BE2C (cell line): ENCODE results near the gene STAC.

Experiments used
- DNase-seq: peaks from one replicate; pipeline ENCODE4 v3.0.0-alpha.2; 2020
- H3K27me3 ChIP-seq: fragments of 250-450 bp; sonication (Bioruptor Pico); 2 replicates; pipeline ENCODE4 v1.5.1; 2020; ENCODE audit warnings: mild to moderate bottlenecking
- H3K36me3 ChIP-seq: fragments of 250-450 bp; sonication (Bioruptor Pico); 2 replicates; pipeline ENCODE4 v1.5.1; 2020; ENCODE audit warnings: mild to moderate bottlenecking
- H3K4me1 ChIP-seq: fragments of 250-450 bp; sonication (Bioruptor Pico); 2 replicates; pipeline ENCODE4 v1.5.1; 2020
- H3K4me3 ChIP-seq: 2 replicates; pipeline ENCODE4 v1.5.1; 2011; ENCODE audit warnings: low read depth, low read length
- H3K9me3 ChIP-seq: fragments of 250-450 bp; sonication (Bioruptor Pico); 2 replicates; pipeline ENCODE4 v1.5.1; 2020
- CTCF ChIP-seq: IDR thresholded peaks from 2 replicates; pipeline ENCODE4 v1.5.1; 2012; ENCODE audit warnings: mild to moderate bottlenecking, low read depth, low read length

The STAC gene

DNA sequence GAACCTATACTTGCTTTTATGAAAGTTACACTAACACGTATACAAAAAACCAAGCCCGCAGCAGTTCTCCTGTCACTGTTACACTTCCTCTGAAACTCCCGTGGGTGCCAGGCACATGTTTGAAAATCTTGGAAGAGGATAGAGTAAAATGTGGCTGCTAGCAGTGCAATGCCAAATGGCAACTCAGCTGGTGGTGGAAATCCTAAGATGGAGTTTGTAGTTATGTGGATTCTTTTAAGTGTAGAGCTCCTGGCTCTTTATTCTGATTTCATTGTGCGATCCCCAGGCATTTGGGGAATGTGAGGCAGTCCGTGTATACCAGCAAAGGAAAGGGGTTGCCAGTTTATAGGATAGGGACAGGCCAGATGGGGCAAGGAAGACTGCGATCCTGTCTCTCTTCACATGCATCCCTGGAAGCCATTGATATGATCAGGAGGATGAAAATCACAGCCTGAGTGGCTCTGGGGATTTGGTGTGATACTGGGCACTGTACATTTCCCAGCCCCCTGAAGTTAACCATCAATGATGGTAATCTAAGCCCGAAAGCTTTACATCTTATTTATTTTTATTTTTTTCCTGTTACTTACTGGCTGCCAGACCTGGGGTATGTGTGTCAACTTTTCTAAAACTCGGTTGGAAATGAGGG lies 1.1 kb downstream of the STAC start:
- H3K27me3 ChIP-seq = no peaks in the 10 kb centered on the region
- H3K4me3 ChIP-seq = peak overlapping the region; percentile 89
- TF ChIP-seq CTCF = no peak

GRCh38 chr3:36393563-36393962 lies 13.3 kb downstream of the STAC start:
- H3K27me3 ChIP-seq = no peaks in the 10 kb centered on the region
- TF ChIP-seq CTCF = no peak
- H3K4me3 ChIP-seq = no peak overlapping the region
- DNase-seq = no peak
- peaks cover 22% of the 10 kb centered on the region for H3K36me3 ChIP-seq
- no peaks in the 10 kb centered on the region; the same call in 1 of the 2 replicates for H3K4me1 ChIP-seq
- H3K9me3 ChIP-seq = no peaks in the 10 kb centered on the region

More for the DNA sequence above, 1.1 kb downstream of the STAC start:
- DNase-seq = no peak
- H3K9me3 ChIP-seq = no peaks in the 10 kb centered on the region
- no peaks in the 10 kb centered on the region for H3K4me1 ChIP-seq
- peaks cover 19% of the 10 kb centered on the region for H3K36me3 ChIP-seq

DNA sequence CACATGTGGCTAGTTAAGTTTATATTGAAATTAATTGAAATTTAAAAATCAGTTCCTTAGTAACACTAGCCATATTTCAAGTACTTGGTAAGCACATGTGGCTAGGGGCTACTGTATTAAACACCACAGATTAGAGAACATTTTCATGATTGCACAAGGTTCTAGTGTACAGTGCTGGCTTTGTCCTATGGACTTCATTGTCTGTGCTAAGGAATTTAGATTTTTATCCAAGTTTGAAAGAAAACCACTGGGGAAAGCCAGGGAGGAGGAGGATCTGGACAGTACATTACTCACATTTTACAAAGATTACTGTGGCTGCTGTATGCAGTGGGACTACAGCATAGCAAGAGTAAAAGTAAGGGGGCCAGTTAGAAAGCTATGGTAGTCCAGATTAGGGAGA lies 13.9 kb downstream of the STAC start:
- H3K27me3 ChIP-seq = no peaks in the 10 kb centered on the region
- H3K4me3 ChIP-seq = no peak overlapping the region
- H3K36me3 ChIP-seq = peaks cover 22% of the 10 kb centered on the region
- no peaks in the 10 kb centered on the region for H3K9me3 ChIP-seq
- DNase-seq = no peak
- no peaks in the 10 kb centered on the region; the same call in 1 of the 2 replicates for H3K4me1 ChIP-seq
- TF ChIP-seq CTCF = no peak

DNA sequence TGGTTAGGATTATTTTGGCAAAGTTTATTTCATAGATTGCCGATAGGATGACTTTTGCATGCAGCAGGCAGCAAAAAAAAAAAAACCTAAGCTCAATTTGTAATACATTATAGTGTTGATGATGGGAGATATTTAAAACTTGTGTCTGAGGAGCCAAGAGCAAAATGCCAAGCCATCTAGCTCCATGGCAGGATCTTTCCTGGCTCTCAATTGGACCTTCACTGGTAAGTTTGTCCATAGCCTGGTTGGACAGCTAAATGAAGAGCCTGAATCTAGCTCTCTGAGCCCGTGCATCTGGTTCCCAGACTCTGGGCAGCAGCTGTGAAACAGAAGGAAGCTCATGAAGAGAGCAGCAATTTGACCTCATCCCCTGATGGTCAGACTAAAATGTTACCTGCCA lies 17.5 kb downstream of the STAC start:
- DNase-seq = no peak
- H3K9me3 ChIP-seq = no peaks in the 10 kb centered on the region
- no peak overlapping the region for H3K4me3 ChIP-seq
- H3K4me1 ChIP-seq = no peaks in the 10 kb centered on the region; the same call in 1 of the 2 replicates
- TF ChIP-seq CTCF = no peak
- peaks cover 19% of the 10 kb centered on the region for H3K36me3 ChIP-seq
- no peaks in the 10 kb centered on the region for H3K27me3 ChIP-seq

DNA sequence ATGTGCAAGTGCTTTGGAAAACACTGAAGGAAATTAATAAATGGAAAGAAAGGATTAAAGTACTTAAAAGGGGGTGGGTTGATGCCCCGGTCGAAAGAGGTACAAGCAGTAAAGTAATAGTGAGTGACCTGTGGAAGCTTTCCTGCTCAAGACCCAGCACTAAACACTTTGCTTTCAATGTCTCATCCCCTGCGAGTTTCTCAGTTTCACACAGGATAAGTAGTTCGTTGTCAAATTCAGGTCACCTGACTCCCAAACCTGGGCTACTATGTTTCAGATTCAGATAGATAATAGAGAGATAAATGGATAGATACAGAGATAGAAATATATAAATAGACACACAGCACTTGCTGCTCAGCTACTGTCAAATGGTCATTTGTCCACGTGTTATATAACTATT lies 19.6 kb downstream of the STAC start:
- Histone ChIP-seq H3K9me3 (no peaks in the 10 kb centered on the region), H3K4me3 (no peak overlapping the region), H3K27me3 (no peaks in the 10 kb centered on the region), H3K4me1 (no peaks in the 10 kb centered on the region), H3K36me3 (peaks cover 9% of the 10 kb centered on the region)
- no peak for DNase-seq
- TF ChIP-seq CTCF = no peak

- TF ChIP-seq CTCF = no peak
- H3K36me3 ChIP-seq = peaks cover 5% of the 10 kb centered on the region
- no peaks in the 10 kb centered on the region for H3K27me3 ChIP-seq
- no peaks in the 10 kb centered on the region for H3K4me1 ChIP-seq
- DNase-seq = no peak
- H3K9me3 ChIP-seq = no peaks in the 10 kb centered on the region
- no peak overlapping the region for H3K4me3 ChIP-seq
Measured at GRCh38 chr3:36401056-36401455, 20.8 kb downstream of the STAC start.
